HG02852 (cell line): ENCODE measurements around the gene ARHGAP19.

Experiments used
- ATAC-seq: cut with Tn5 transposase; IDR thresholded peaks from one replicate; pipeline ENCODE4 v1.9.1; 2021; ENCODE audit warnings: mild to moderate bottlenecking, moderate library complexity; ENCODE audit not compliant: unreplicated experiment

The ARHGAP19 gene

DNA sequence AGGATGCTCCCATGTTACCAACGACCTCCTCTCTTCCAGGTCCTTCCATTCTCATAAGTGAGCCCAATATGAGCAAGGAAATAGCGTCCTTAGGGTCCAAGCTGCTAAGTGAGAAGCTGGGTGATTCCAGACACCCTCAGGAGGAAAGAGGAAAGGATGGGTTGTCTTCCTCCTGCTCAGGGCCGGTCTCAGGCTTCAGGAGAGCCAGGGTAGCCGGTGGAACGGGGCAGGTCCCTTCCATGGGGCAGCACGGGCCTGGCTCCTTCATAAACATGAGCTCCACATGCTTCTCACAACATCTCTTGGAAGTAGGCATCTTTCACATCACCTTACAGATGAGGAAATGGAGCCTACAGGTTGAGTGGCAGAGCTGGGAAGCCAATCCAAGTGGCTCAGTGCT is 119.4 kb downstream of the ARHGAP19 start:
- ATAC-seq = no peak
